Hindlimb muscle (tissue), 1 donor: ENCODE measurements around the gene OBP2A. TPM values are rescaled to one million over a fixed set of nuclear protein-coding genes. Genes with fewer than 3 reads are reported as not detected.

Experiments used
- DNase-seq: peaks from one replicate; pipeline ENCODE4 v3.0.0-alpha.2; 2013
- polyA plus RNA-seq: library from polyadenylated mRNA; unstranded; fragments of 120-200 nt; gene quantifications from one replicate; pipeline ENCODE4 v1.2.1, GENCODE V29; 2013; ENCODE audit not compliant: insufficient read length

The OBP2A gene
- polyA plus RNA-seq, 1 donor = not detected

- no peak for DNase-seq
Observed at GRCh38 chr9:135580664-135581380, 34.9 kb downstream of the OBP2A start.

- DNase-seq = no peak
Observed at GRCh38 chr9:135581636-135582426, 35.9 kb downstream of the OBP2A start.

- DNase-seq = no peak
Observed at GRCh38 chr9:135582541-135582940, 36.6 kb downstream of the OBP2A start.

GRCh38 chr9:135582966-135583687, 37.2 kb downstream of the OBP2A start:
- no peak for DNase-seq

GRCh38 chr9:135583688-135584011, 37.7 kb downstream of the OBP2A start:
- DNase-seq = no peak

GRCh38 chr9:135584371-135584770, 38.4 kb downstream of the OBP2A start:
- no peak for DNase-seq

GRCh38 chr9:135584934-135585333, 39.0 kb downstream of the OBP2A start:
- no peak for DNase-seq

- DNase-seq = no peak
Observed at GRCh38 chr9:135586601-135587109, 40.7 kb downstream of the OBP2A start.

GRCh38 chr9:135587658-135588057, 41.7 kb downstream of the OBP2A start:
- no peak for DNase-seq

- no peak for DNase-seq
Observed at GRCh38 chr9:135588371-135588770, 42.4 kb downstream of the OBP2A start.

- DNase-seq = no peak
Observed at GRCh38 chr9:135588886-135589595, 43.1 kb downstream of the OBP2A start.

GRCh38 chr9:135589596-135590485, 43.9 kb downstream of the OBP2A start:
- DNase-seq = no peak

- no peak for DNase-seq
Observed at GRCh38 chr9:135590486-135591079, 44.7 kb downstream of the OBP2A start.

GRCh38 chr9:135591506-135592330, 45.8 kb downstream of the OBP2A start:
- DNase-seq = no peak

- no peak for DNase-seq
Observed at GRCh38 chr9:135592331-135592590, 46.3 kb downstream of the OBP2A start.

GRCh38 chr9:135592625-135593024, 46.7 kb downstream of the OBP2A start:
- no peak for DNase-seq

- no peak for DNase-seq
Observed at GRCh38 chr9:135596211-135596610, 50.3 kb downstream of the OBP2A start.
